Measurements from ENCODE around the gene TPSB2. TPM values are rescaled to one million over a fixed set of nuclear protein-coding genes. Genes with fewer than 3 reads are reported as not detected.
"Not testable (repeated sequence)": the region's sequence is repeated elsewhere in the genome, so short reads cannot be mapped to it uniquely, and the experiment has no call there.

Gene TPSB2
- total RNA-seq, 5 donors from 2014 or later (not counting 1 experiment from before 2014, with no cell fraction given) = 0.32 to 4.3 (median 0.52) TPM; not detected in 1

- not testable (repeated sequence) for H3K4me1 Mint-ChIP-seq
These were observed 39.4 kb upstream of the TPSB2 start for GRCh38 chr16:1269418-1269817.

GRCh38 chr16:1265826-1266225, 35.8 kb upstream of the TPSB2 start:
- no peaks in the 10 kb centered on the region for H3K4me1 Mint-ChIP-seq

More at GRCh38 chr16:1269418-1269817, 39.4 kb upstream of the TPSB2 start:
- H3K27ac Mint-ChIP-seq; H3K9me3 ChIP-seq; ATAC-seq (replicated peaks in 1 of 4); H3K4me3 Mint-ChIP-seq; H3K9me3 Mint-ChIP-seq; H3K27ac ChIP-seq (ENCODE audit: low read length); H3K4me3 ChIP-seq (ENCODE audit: control insufficient read depth in 1 of 2, extremely low read depth in 1 of 2, low read length in 1 of 2); H3K36me3 Mint-ChIP-seq; DNase-seq; H3K36me3 ChIP-seq (ENCODE audit: control insufficient read depth in 2 of 2, extremely low read depth in 1 of 2, insufficient read depth in 1 of 2, low read length in 1 of 2); POLR2A ChIA-PET: not testable (repeated sequence)
- peaks cover 15 to 19% of the 10 kb centered on the region in 2 donors for H3K27me3 Mint-ChIP-seq
- 97% methylated on average over 5 of the region's 7 CpGs for WGBS (ENCODE audit: insufficient coverage)
- CTCF ChIA-PET = interaction anchor here in 1 of 2 donors (0.5 kb wide), 1 partner anchor 617 kb away, joined by 5 read pairs; no protein-coding TSS in a partner anchor
- peaks cover 0 to 43% of the 10 kb centered on the region in 2 experiments for H3K27me3 ChIP-seq (replicated peaks in 1 of 2; ENCODE audit: control insufficient read depth in 2 of 2, extremely low read depth in 1 of 2, insufficient read depth in 2 of 2, low read length in 1 of 2)
- peaks cover 0 to 10% of the 10 kb centered on the region in 2 experiments for H3K4me1 ChIP-seq (ENCODE audit: control insufficient read depth in 1 of 2, extremely low read depth in 1 of 2, insufficient read depth in 2 of 2, low read length in 2 of 2)

GRCh38 chr16:1265090-1265630, 35.2 kb upstream of the TPSB2 start:
- CTCF ChIA-PET = no interaction called here
- 77% methylated on average over 6 of the region's 13 CpGs for WGBS (ENCODE audit: insufficient coverage)
- H3K36me3 Mint-ChIP-seq = no peaks in the 10 kb centered on the region

More at GRCh38 chr16:1265826-1266225, 35.8 kb upstream of the TPSB2 start:
- Mint-ChIP-seq H3K4me3 (no peak overlapping the region), H3K36me3 (no peaks in the 10 kb centered on the region), H3K27me3 (peaks cover 11 to 14% of the 10 kb centered on the region in 2 donors), H3K27ac (no peak overlapping the region), H3K9me3 (peaks cover 0 to 4% (median 0%) of the 10 kb centered on the region in 3 donors)
- no peaks in the 10 kb centered on the region for H3K4me1 ChIP-seq (ENCODE audit: control insufficient read depth in 1 of 2, extremely low read depth in 1 of 2, insufficient read depth in 2 of 2, low read length in 2 of 2)
- CTCF ChIA-PET = no interaction called here
- peaks cover 0 to 43% of the 10 kb centered on the region in 2 experiments for H3K27me3 ChIP-seq (replicated peaks in 1 of 2; ENCODE audit: control insufficient read depth in 2 of 2, extremely low read depth in 1 of 2, insufficient read depth in 2 of 2, low read length in 1 of 2)
- H3K4me3 ChIP-seq (ENCODE audit: control insufficient read depth in 1 of 2, extremely low read depth in 1 of 2, low read length in 1 of 2) = no peak overlapping the region
- H3K9me3 ChIP-seq = no peaks in the 10 kb centered on the region
- H3K27ac ChIP-seq (ENCODE audit: low read length) = no peak overlapping the region
- POLR2A ChIA-PET = no interaction called here
- ATAC-seq (replicated peaks in 1 of 4) (no peak), DNase-seq (no peak)
- H3K36me3 ChIP-seq (ENCODE audit: control insufficient read depth in 2 of 2, extremely low read depth in 1 of 2, insufficient read depth in 1 of 2, low read length in 1 of 2) = no peaks in the 10 kb centered on the region
- 78% methylated on average over 17 of the region's 19 CpGs for WGBS (ENCODE audit: insufficient coverage)

DNA sequence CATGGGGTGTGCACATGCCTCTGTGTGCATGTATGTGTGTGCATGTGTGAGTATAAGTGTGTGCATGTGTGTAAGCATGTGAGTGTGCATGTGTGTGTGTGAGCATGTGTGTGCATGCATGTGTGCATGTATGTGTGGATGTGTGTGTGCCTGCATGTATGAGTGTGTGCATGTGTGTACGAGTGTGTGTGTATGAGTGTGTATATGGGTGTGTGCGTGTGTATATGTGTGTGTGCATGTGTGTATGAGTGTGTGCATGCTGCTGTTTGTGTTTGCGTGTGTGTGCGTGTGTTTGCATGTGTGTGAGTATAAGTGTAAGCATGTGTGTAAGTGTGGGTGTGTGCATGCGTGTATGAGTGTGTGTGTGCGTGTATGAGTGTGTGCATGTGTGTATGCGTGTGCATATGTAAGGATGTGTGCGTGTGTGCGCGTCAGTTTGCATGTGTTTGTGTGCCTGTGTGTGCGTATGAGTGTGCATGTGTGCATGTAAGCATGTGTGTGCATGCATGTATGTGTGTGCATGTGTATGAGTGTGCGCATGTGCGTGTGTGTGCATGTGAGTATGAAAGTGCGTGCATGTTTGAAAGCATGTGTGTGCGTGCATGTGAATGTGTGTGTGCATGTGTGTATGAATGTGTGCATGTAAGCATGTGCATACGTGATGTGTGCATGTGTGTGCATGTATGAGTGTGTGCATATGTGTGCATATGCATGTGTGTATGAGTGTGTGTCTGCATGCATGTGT, 34.5 kb upstream of the TPSB2 start:
- ATAC-seq (replicated peaks in 1 of 4) = no peak
- Mint-ChIP-seq H3K9me3 (peaks cover 0 to 4% (median 0%) of the 10 kb centered on the region in 3 donors), H3K27me3 (peaks cover 4 to 18% of the 10 kb centered on the region in 2 donors), H3K4me1 (no peaks in the 10 kb centered on the region), H3K27ac (no peak overlapping the region), H3K4me3 (no peak overlapping the region), H3K36me3 (no peaks in the 10 kb centered on the region)
- no peak for DNase-seq
- H3K4me1 ChIP-seq (ENCODE audit: control insufficient read depth in 1 of 2, extremely low read depth in 1 of 2, insufficient read depth in 2 of 2, low read length in 2 of 2) = peaks cover 0 to 2% of the 10 kb centered on the region in 2 experiments
- ChIA-PET POLR2A (no interaction called here), CTCF (no interaction called here)
- H3K4me3 ChIP-seq (ENCODE audit: control insufficient read depth in 1 of 2, extremely low read depth in 1 of 2, low read length in 1 of 2) = no peak overlapping the region
- no peak overlapping the region for H3K27ac ChIP-seq (ENCODE audit: low read length)
- peaks cover 0 to 52% of the 10 kb centered on the region in 2 experiments for H3K27me3 ChIP-seq (replicated peaks in 1 of 2; ENCODE audit: control insufficient read depth in 2 of 2, extremely low read depth in 1 of 2, insufficient read depth in 2 of 2, low read length in 1 of 2)
- 87% methylated on average over 14 of the region's 16 CpGs for WGBS (ENCODE audit: insufficient coverage)
- no peaks in the 10 kb centered on the region for H3K9me3 ChIP-seq
- no peaks in the 10 kb centered on the region for H3K36me3 ChIP-seq (ENCODE audit: control insufficient read depth in 2 of 2, extremely low read depth in 1 of 2, insufficient read depth in 1 of 2, low read length in 1 of 2)

More at GRCh38 chr16:1265090-1265630, 35.2 kb upstream of the TPSB2 start:
- Mint-ChIP-seq H3K4me3 (no peak overlapping the region), H3K4me1 (no peaks in the 10 kb centered on the region), H3K27ac (no peak overlapping the region), H3K27me3 (peaks cover 10 to 18% of the 10 kb centered on the region in 2 donors), H3K9me3 (peaks cover 0 to 4% (median 0%) of the 10 kb centered on the region in 3 donors)
- H3K27ac ChIP-seq (ENCODE audit: low read length) = no peak overlapping the region
- H3K36me3 ChIP-seq (ENCODE audit: control insufficient read depth in 2 of 2, extremely low read depth in 1 of 2, insufficient read depth in 1 of 2, low read length in 1 of 2) = no peaks in the 10 kb centered on the region
- H3K9me3 ChIP-seq = no peaks in the 10 kb centered on the region
- H3K4me3 ChIP-seq (ENCODE audit: control insufficient read depth in 1 of 2, extremely low read depth in 1 of 2, low read length in 1 of 2) = no peak overlapping the region
- POLR2A ChIA-PET = no interaction called here
- no peak for DNase-seq
- H3K27me3 ChIP-seq (replicated peaks in 1 of 2; ENCODE audit: control insufficient read depth in 2 of 2, extremely low read depth in 1 of 2, insufficient read depth in 2 of 2, low read length in 1 of 2) = peaks cover 0 to 48% of the 10 kb centered on the region in 2 experiments
- no peaks in the 10 kb centered on the region for H3K4me1 ChIP-seq (ENCODE audit: control insufficient read depth in 1 of 2, extremely low read depth in 1 of 2, insufficient read depth in 2 of 2, low read length in 2 of 2)
- ATAC-seq (replicated peaks in 1 of 4) = no peak

DNA sequence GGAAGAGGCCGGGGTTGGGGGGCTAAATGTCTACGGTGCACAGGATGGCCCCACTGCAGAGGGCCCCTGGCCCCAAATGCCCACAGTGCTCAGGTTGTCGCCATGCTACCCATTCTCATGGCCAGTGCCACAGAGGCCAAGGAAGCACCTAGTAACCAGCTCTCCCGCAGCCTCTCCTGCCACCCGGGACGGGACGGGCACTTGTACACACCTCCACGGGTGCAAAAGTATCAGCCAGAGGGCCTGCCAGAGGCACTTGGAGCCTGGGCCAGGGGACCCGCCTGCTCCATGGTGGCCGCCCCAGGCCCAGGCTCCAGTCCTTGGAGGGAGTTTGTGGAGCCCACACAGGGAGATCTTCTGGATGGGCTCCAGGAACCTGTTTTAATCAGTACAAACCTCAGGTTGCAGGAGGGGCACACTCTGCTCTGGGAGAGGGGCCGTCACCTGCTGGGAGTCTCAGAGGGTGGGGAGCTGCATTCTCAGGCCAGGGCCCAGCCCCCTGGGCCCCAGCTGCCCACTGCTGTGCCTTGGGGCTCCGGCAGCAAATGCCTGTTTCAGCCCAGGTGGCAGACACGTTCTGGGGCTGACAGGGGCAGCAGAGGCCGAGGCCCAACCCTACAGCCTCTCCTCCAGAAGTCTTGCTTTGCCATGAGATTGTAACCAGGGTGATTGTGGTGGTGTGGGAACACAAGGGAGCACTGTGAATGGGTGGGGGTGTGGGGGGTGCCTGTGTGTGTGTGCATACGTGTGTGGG, 33.8 kb upstream of the TPSB2 start:
- Histone ChIP-seq H3K36me3 (ENCODE audit: control insufficient read depth in 2 of 2, extremely low read depth in 1 of 2, insufficient read depth in 1 of 2, low read length in 1 of 2) (no peaks in the 10 kb centered on the region), H3K9me3 (no peaks in the 10 kb centered on the region), H3K27me3 (replicated peaks in 1 of 2; ENCODE audit: control insufficient read depth in 2 of 2, extremely low read depth in 1 of 2, insufficient read depth in 2 of 2, low read length in 1 of 2) (peaks cover 0 to 59% of the 10 kb centered on the region in 2 experiments), H3K4me3 (ENCODE audit: control insufficient read depth in 1 of 2, extremely low read depth in 1 of 2, low read length in 1 of 2) (no peak overlapping the region), H3K27ac (ENCODE audit: low read length) (no peak overlapping the region), H3K4me1 (ENCODE audit: control insufficient read depth in 1 of 2, extremely low read depth in 1 of 2, insufficient read depth in 2 of 2, low read length in 2 of 2) (peaks cover 0 to 10% of the 10 kb centered on the region in 2 experiments)
- WGBS (ENCODE audit: insufficient coverage) = 96% methylated on average over 13 of the region's 15 CpGs
- Mint-ChIP-seq H3K9me3 (peaks cover 0 to 4% (median 0%) of the 10 kb centered on the region in 3 donors), H3K27ac (no peak overlapping the region), H3K36me3 (no peaks in the 10 kb centered on the region), H3K4me3 (no peak overlapping the region), H3K4me1 (peaks cover 4 to 5% (median 5%) of the 10 kb centered on the region in 3 donors), H3K27me3 (peaks cover 9 to 23% of the 10 kb centered on the region in 2 donors)
- ATAC-seq (replicated peaks in 1 of 4) (no peak), DNase-seq (no peak)
- POLR2A ChIA-PET = no interaction called here
- CTCF ChIA-PET = no interaction called here

GRCh38 chr16:1262846-1263221, 32.9 kb upstream of the TPSB2 start:
- Histone ChIP-seq H3K36me3 (ENCODE audit: control insufficient read depth in 2 of 2, extremely low read depth in 1 of 2, insufficient read depth in 1 of 2, low read length in 1 of 2) (no peaks in the 10 kb centered on the region), H3K4me1 (ENCODE audit: control insufficient read depth in 1 of 2, extremely low read depth in 1 of 2, insufficient read depth in 2 of 2, low read length in 2 of 2) (peaks cover 0 to 10% of the 10 kb centered on the region in 2 experiments), H3K4me3 (ENCODE audit: control insufficient read depth in 1 of 2, extremely low read depth in 1 of 2, low read length in 1 of 2) (no peak overlapping the region), H3K27me3 (replicated peaks in 1 of 2; ENCODE audit: control insufficient read depth in 2 of 2, extremely low read depth in 1 of 2, insufficient read depth in 2 of 2, low read length in 1 of 2) (peaks cover 0 to 62% of the 10 kb centered on the region in 2 experiments), H3K27ac (ENCODE audit: low read length) (no peak overlapping the region), H3K9me3 (no peaks in the 10 kb centered on the region)
- Mint-ChIP-seq H3K27me3 (peaks cover 9 to 27% of the 10 kb centered on the region in 2 donors), H3K27ac (no peak overlapping the region), H3K4me3 (no peak overlapping the region), H3K4me1 (peaks cover 4 to 5% (median 5%) of the 10 kb centered on the region in 3 donors), H3K36me3 (no peaks in the 10 kb centered on the region), H3K9me3 (peaks cover 0 to 4% (median 0%) of the 10 kb centered on the region in 3 donors)
- DNase-seq (no peak), ATAC-seq (replicated peaks in 1 of 4) (no peak)
- POLR2A ChIA-PET = no interaction called here
- CTCF ChIA-PET = no interaction called here
- 83% methylated on average over 4 of the region's 9 CpGs for WGBS (ENCODE audit: insufficient coverage)

Measured in T-cell (primary cell).